GM23248 (cell line): ENCODE measurements around the gene ZNF148.

Experiments used
- EZH2 ChIP-seq: fragments of 200-600 bp; sonication (generic); IDR thresholded peaks from 2 replicates; pipeline ENCODE4 v1.6.1; 2018; ENCODE audit warnings: antibody characterized with exemption, mild to moderate bottlenecking; ENCODE audit not compliant: insufficient read depth, poor library complexity, severe bottlenecking
- EZH2phosphoT487 ChIP-seq: fragments of 200-600 bp; sonication (generic); IDR thresholded peaks from 2 replicates; pipeline ENCODE4 v1.6.1; 2018; ENCODE audit warnings: antibody characterized with exemption, moderate library complexity, mild to moderate bottlenecking, low read depth; ENCODE audit not compliant: insufficient read depth

- TF ChIP-seq EZH2phosphoT487 (no peak), EZH2 (no peak)
Observed at GRCh38 chr3:125395091-125395490, 20.0 kb upstream of the ZNF148 start.
